ENCODE measurements around the gene WDR90. TPM values are rescaled to one million over a fixed set of nuclear protein-coding genes. Genes with fewer than 3 reads are reported as not detected.

WDR90 gene
- total RNA-seq: 4.2 and 6.1 TPM in 2 replicates

DNA sequence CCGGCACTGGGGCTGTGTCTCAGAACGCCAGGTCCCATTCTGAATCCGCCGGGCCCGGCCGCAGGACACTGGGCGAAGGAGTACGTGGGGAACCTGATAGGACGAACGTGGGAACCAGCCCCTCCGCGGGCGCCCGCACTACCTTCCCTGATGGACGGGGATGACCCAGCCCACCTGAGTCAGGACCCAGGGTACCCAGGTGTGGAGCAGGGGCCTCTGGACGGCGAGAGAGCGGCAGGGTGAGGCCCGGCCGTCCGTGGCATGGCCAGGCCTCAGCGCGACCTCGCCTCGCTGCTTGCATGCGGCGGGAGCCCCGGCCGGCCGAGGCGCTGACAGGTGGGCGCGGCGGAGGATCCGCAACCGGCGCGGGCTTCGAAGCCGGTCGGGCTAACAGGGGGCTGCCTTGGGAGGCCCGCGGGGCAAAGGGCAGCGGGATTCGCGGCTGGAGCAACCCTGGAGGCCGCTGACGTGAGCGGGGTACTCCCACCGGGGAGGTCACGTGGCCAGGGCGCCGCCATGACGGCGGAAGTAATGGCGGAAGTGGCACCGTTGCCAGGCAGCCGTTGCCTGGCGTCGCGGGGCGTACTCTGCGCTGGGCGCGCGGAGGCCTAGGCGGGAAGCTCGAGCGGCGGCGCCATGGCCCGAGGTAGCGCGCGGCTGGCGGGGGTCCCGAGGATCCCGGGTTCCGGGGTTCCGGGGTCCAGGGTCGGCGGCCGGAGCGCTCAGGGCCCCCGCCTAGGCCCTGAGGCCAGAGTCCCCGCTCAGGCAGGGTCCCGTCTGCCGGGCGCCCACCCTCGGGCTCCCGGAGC is at the start of gene WDR90:
WDR90 (plus strand) TSS at position 585 of the 809 bp plus-strand sequence; CDS start at position 637, 52 bp downstream.
- peak; percentile 91 to 94 for DNase-seq (ENCODE audit: low read depth in 2 of 2)

DNA sequence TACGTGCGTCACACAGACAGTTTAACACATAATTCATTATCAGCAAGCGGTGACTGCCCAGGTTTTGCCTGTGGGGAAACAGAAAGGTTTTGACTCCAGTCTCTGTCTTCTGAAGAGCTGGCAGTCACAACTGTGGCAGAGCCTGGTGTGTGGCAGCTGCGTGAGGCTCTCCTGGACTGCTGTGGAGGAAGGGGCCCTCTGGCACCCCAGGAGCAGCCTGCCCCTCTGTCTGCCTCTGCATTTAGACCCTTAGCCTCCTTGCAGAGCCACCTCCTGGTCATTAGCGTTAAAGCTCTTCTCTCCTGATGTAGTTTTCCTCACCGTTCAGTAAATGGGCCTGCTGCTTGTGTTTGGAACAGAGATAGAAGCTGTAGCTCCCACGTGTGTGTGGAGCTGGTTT is 48.4 kb upstream of the WDR90 start:
- peak in 1 of 2 donors; percentile 46 for DNase-seq (ENCODE audit: low read depth in 2 of 2)

DNA sequence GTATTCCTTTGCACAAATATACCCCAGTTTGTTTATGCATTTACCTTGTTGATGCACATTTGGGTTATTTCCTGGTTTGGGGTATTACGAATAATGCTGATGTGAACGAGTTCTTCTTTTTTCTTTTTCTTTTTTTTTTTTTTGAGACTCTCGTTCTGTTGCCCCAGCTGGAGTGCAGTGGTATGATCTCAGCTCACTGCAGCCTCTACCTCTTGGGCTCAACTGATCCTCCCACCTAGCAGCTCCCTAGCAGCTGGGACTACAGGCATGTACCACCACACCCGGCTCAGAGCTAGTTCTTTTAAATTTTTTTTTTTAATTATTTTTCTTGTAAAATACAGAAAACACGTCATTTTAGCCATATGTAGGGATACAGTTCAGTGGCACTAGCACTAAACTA is 45.2 kb upstream of the WDR90 start:
- DNase-seq (ENCODE audit: low read depth in 2 of 2): no peak

DNA sequence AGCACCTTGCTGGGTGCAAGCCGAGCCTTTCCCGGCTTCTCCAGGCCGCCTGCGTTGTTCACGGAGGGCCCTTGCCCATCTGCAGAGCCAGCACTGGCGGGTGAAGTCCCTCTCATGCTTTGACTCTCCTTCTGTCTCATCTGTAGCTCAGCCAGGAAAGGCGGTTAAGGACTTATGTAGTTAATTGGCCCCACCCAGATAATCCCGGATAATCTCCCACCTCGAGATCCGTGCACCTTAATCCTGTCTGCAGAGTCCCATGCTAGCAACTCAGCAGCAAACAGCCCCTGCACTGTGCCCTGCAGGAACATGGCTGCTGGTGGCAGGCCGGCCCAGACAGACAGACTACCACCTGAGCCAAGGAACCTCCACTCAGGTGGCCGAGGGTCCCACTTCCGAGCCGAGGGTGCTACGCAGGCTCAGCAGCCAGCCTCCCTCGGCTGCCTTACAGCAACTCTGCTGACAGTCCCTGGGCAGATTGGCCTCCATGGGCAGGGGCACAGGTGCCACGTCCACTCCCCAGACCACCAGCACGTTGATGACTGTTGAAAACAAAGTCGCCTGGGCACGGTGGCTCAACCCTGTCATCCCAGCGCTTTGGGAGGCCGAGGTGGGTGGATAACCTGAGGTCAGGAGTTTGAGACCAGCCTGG is 42.4 kb upstream of the WDR90 start:
- DNase-seq (ENCODE audit: low read depth in 2 of 2): no peak

DNA sequence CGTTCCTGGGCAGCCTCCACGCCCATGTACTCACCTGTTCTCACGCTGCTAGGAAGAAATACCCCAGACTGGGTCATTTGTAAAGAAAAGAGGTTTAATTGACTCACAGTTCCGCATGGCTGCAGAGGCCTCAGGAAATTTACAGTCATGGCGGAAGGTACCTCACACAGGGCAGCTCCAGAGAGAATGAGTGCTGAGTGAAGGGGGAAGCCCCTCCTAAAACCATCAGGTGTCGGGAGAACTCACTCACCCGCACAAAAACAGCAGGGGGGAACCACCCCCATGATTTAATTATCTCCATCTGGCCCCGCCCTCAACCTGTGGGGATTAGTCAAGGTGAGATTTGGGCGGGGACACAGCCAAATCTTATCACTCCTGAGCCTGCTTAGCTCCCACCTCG is 41.1 kb upstream of the WDR90 start:
- DNase-seq (ENCODE audit: low read depth in 2 of 2): no peak

DNA sequence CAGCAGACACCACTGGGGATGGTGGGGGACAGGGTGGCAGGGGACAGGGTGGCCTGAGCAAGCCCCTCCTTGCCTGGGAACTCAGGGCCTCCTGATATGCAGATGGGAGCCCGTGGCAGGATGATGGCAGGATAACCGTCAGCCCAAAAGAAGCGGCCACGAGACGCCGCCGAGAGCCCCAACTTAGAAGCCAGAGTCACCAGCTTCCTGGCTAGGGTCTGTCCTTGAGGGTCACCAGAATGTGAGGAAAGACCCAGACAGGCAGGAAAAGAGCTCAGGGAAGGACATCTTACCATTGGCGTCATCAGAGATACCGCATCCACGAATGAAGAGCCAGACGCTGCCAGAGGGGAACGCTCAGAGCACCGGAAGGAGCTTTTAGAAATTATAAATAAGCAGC is 39.8 kb upstream of the WDR90 start:
- DNase-seq (ENCODE audit: low read depth in 2 of 2): no peak

DNA sequence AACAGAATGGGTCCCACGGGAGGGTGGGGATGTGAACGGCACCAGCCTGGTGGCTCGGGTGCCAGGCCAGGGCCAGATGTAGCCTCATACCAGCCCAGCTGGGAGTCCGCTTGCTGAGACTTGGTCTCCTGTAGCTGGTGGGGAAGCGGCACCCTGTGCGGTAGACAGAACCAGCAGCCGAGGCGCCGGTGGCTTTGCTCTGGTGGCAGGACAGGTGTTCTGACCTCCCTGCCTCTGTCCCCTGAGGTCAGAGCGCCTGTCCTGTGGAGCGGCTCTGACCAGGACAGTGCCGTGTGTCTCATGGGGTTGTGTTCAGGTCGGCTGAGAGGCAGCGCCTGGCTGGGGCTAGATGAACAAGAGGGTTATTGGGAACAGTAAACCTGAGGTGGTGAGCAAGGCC is 39.2 kb upstream of the WDR90 start:
- DNase-seq (ENCODE audit: low read depth in 2 of 2): no peak

DNA sequence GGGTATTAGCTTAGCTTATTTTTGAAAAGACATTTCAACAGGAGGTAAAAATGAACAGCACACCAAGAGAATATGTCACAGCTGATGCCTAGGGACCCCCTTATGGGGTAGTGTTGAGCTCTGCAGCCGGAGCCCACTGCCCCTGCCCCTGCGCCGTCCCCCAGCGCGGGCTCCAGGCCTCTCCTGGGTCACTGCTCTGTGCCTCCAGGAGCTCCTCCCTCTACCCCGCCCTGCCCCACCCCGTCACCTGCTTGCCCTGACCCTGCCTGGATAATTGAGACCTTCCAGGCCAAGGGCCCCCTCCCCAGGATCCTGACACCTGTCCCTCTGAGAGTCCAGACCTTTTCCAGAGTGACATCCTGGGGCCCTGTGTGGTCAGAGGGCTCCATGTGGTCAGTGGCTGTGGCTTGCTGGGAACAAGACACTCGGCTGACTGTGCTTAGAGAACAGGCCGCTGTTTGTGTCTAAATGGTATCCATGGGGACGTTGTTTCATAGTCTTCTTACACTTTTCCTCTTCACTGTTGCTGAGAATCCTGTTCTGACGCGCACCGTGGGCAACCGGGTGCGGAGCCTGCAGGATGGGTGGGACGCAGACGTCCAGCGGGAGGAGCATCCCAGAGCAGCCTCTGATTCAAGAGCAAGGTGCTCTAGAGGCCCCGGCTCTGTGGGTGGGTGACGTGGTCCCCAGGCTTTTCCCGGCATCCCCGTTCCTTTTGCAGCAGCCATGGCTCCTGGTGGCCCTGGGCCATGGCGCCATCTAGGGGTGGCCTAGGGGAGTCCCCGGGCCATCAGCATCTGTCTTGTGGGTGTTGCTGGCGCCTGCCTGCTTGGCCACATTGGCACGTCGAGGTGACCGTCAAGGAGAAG is 38.4 kb upstream of the WDR90 start:
- peak; percentile 50 to 65 for DNase-seq (ENCODE audit: low read depth in 2 of 2)

DNA sequence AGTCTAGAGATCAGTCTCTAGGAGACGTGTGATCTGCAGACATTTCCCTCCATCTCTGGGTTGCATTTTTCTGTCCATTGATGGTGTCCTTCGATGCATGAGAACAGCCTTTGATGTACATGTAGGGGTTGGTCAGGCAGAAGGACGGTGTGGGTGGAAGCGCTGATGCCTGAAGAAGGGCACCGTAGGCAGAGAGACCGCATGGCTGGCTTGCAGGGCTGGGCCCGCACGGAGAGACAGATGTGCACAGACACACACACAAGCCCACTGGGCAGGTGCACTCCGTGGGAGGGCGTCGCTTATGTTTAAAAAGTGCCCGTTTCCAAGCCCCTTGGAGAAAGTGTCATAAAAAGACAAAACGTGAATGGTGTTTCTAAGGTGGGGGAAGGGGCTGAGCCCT is 34.0 kb upstream of the WDR90 start:
- DNase-seq (ENCODE audit: low read depth in 2 of 2): no peak

DNA sequence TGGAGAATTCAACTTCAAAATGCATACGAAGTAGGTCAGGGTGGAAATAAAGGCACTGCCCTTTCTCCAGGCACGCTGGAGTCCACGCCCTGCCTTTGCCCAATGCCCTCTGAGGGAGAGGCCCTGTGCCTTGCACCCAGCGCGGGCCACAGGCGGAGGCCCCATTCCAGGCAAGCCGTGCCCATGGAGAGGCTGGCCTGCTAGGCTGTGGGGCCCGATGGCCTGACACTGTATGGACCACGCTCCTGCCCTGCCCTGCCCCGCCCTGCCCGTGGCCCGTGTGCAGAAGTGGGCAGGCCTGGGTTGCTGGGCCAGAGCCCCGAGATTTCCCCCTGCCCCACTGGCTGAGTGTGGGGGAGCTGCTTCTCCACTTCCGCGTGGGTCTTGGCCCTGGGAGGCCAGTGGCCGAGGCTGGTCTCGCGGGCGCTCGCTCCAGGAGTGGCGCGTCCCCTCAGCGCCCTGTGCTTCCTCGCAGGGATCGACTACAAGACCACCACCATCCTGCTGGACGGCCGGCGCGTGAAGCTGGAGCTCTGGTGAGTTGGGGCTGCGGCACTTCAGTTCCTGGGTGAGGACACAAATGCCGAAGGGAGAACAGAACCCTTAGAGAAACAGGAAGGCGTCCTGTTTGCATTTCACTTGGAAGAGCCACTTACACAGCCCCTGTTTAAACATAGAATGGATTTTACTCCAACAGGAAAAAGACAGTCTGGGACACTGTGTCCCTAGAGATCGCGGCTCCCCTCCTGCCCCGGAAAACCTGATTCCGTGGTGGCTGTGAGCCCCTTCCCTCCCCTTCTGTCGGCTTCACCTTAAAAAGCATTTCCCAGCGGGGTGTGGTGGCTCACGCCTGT is 32.2 kb upstream of the WDR90 start:
- DNase-seq (ENCODE audit: low read depth in 2 of 2): no peak

DNA sequence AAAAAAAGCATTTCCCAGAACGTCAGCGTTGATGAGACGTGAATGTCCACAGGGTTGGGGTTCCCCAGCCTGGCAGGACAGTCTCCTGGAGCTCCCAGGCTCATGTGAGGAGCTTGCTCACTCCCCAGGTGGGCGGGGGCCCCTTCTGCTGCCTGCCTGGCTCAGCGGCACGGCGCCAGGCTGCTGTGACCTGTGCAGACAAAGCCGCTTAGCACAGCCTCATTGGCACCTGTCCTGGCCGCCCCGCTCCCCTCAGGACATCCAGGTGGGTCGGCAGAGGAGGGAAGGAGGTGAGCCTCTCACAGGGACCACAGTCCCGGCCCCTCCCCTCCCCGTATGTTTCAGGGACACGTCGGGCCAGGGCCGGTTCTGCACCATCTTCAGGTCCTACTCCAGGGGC is 31.3 kb upstream of the WDR90 start:
- DNase-seq (ENCODE audit: low read depth in 2 of 2): no peak

DNA sequence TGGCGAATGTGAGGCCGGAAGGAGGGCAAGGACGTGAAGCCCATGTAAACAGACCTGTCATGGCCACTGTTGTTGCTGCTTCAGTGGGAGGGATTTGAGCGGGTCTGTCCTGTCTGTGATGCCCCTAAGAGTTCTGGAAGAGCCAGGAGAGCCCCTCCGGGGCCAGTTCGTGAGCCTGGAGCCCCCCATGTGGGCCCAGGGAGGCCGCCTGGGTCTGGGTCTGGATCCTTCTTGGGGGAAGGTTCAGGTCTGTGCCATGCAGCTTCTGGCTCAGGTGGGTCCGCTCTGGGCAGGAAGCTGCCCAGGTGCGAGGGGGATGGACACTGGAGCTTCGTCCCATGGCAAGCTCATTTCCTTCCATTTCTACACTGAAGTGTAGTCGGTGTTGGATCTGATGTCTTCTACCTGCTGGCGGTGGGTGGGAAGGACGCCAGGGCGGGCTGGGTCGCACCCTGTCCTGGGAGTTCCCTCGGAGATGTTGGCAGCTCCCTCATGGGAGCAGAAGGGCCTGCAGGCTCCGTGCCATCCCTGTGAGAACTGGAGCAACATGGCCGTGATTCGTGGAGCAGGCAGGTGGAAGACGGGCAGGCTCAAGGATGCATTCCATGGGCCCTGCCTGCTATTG is 29.6 kb upstream of the WDR90 start:
- no peak for DNase-seq (ENCODE audit: low read depth in 2 of 2)

DNA sequence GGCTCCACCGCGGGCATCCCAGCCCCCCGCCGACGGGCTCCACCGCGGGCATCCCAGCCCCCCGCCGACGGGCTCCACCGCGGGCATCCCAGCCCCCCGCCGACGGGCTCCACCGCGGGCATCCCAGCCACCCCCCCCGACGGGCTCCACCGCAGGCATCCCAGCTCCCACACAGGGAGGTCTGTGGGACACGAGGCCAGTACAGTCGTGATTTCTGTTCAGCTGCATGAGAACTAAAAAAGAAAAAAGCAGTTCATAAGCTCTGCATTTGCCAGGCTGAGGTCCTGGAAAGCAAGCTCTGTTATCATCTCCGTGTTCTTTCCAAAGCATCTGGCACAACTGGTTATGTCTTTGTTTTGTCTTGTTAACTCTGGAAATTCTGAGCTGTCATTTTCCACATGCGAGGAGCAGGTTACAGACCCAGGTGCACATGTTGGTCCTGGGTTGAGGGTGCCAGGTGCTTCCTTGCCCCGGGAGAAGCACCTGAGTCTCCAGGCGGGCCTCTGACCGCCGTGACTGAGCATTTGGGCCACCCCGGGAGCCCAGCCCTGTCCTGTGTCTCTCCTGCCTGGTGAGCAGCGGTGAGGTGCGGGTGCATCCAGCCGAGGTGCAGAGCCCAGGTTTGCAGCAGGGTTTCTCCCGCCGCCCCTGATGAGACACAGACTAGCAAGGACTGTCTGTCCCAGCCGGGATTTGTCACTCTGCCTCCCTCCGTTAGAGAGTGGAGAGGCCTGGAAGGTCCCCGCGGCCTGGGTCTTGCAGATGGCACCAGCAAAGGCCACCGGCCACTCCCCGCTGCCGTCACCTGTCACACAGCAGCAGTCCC is 28.3 kb upstream of the WDR90 start:
- no peak for DNase-seq (ENCODE audit: low read depth in 2 of 2)

DNA sequence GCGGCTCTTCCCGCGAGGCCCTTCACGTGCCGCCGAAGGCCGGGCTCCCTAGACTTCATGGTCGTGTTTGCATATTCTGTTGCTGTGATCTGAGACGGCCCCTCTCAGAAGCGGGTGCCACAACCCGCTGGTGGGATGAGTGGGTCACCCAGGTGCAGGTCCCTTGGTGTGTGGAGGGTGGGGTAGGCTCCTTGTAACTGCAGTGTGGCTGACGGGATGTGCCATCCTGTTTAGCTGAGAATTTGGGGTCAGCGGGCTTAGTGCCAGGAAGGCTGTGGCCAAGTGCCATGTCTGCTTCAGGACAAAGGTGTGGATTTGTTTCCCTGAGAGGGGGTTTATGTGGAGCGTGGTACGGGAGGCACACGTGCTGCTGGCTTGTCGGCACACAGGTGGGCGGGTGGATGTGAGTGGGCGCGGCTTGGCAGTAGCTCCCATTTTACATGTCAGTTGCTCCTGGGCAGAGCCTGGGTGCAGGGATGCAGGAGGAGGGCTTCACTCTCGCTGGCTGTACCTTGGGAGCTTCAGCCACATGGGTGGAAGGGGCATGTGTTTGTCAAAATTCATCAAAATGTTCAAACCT is 27.5 kb upstream of the WDR90 start:
- DNase-seq (ENCODE audit: low read depth in 2 of 2): no peak

DNA sequence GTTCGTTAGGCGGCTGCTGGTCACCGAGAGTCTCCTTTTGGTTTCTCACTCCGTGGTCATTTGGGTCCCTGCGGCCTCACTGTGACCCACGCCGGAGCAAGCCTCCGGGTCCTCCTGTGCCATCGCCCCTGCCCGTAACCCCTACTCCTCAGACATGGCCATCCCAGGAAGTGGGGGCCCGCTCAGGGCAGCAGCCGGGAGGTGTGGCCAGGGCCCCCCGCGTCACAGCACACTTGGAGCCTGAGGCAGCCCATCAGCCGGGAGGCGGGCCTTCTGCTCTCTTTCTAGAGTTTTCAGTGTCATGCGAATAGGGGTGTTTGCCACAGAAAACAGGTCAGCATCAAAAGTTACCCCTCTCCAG is 26.3 kb upstream of the WDR90 start:
- no peak for DNase-seq (ENCODE audit: low read depth in 2 of 2)

DNA sequence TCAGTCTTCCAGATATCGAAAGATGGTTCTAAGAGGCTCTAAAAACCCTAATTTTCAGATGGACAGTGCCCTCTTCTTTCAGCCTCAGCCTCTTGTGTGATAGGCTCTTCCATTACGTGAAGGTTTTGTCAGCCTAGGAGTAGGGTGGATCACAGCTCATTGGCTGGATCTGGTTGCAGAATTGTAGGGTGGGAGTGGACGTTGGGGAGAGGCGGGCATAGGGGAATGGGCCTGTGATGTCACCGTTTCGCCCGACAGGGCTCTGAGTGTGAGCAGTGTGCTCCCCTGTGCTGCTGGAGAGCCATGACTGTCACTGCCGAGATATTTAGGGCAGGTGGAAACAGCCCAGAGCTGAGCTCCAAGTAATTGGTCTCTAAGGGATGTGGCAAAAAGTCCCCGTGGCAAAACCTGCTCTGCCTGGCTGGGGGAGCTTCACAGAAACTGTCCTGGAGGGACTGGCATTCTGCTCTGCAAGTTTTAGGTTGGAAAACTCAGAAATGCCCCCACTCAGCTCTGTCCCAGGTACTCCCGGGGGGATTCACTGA is 24.6 kb upstream of the WDR90 start:
- no peak for DNase-seq (ENCODE audit: low read depth in 2 of 2)

DNA sequence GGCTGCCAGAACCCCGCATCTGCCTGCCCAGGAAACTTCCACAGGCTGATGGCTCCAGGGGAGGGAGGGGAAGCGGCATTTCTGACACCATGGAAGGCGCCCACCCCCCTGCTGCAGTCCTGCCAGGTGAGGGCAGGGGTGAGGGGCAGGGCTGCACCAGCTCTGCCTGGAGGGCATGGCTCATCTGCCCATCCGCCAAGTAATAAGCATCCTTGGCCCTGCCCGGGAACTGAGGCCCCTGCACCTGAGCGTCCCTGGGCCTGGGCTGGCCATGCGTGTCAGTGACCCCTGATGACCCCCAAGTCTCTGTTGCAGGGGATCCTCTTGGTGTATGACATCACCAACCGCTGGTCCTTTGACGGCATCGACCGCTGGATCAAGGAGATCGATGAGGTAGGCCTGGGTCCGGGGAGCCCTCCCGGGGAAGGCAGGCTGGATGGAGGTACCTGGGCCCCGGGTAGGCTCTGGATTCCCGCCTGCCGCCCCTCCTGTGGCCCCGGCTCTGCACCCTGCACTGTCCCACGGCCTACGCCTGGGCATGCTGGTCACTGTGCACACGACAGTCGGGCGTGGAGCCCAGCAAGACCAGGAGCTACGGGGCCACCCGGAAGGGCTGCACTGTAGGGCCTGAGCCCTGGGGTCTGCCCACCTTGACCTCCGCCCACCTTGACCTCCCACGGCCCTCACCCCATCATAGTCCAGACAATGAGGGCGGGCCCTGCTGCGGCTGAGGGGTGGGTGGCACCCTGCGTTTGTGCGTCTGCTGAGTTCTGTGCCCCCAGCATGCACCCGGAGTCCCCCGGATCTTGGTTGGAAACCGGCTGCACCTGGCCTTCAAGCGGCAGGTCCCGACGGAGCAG is 23.8 kb upstream of the WDR90 start:
- DNase-seq (ENCODE audit: low read depth in 2 of 2): no peak

Measured in lung microvascular endothelial cell (primary cell).